HFFc6 (cell line): ENCODE data around the gene GRIP2. TPM values are rescaled to one million over a fixed set of nuclear protein-coding genes. Genes with fewer than 3 reads are reported as not detected.

Source experiments
- DNase-seq: peaks from one replicate; pipeline ENCODE4 v3.0.0-alpha.2; 2018
- H3K27ac Mint-ChIP-seq: 2 replicates; pipeline ENCODE4 v1.8.0; 2020; ENCODE audit warnings: mild to moderate bottlenecking, mixed read lengths
- H3K27me3 Mint-ChIP-seq: 2 replicates; pipeline ENCODE4 v1.8.0; 2021; ENCODE audit warnings: mild to moderate bottlenecking, moderate library complexity, mixed read lengths; ENCODE audit not compliant: insufficient read depth
- H3K36me3 Mint-ChIP-seq: 2 replicates; pipeline ENCODE4 v1.8.0; 2021; ENCODE audit warnings: low read depth, mixed read lengths
- H3K4me1 Mint-ChIP-seq: 2 replicates; pipeline ENCODE4 v1.8.0; 2020; ENCODE audit warnings: low read depth, mixed read lengths
- H3K4me3 Mint-ChIP-seq: 2 replicates; pipeline ENCODE4 v1.8.0; 2020; ENCODE audit warnings: mild to moderate bottlenecking, moderate library complexity, mixed read lengths
- H3K9me3 Mint-ChIP-seq: 2 replicates; pipeline ENCODE4 v1.8.0; 2020; ENCODE audit warnings: mild to moderate bottlenecking, mixed read lengths
- total RNA-seq, 6 experiments: library from RNA; stranded (reverse); fragmentation: NEBNext Ultra II Directional; extraction: Animal tissue kit (Norgen Biotek cat#: 25700); gene quantifications; 2 replicates in 1 of 6; 3 replicates in 5 of 6; pipeline ENCODE4 v1.2.3, GENCODE V29; 2021
- TF ChIP-seq, protein P1 (sequence below): fragments of 200-600 bp; sonication (generic); IDR thresholded peaks from 2 replicates; pipeline ENCODE4 v1.5.0; 2021; ENCODE audit warnings: antibody characterized with exemption, mild to moderate bottlenecking

The GRIP2 gene
- total RNA-seq, 6 experiments from 2014 or later: 0.05 to 0.25 (median 0.13) TPM; not detected in 2

DNA sequence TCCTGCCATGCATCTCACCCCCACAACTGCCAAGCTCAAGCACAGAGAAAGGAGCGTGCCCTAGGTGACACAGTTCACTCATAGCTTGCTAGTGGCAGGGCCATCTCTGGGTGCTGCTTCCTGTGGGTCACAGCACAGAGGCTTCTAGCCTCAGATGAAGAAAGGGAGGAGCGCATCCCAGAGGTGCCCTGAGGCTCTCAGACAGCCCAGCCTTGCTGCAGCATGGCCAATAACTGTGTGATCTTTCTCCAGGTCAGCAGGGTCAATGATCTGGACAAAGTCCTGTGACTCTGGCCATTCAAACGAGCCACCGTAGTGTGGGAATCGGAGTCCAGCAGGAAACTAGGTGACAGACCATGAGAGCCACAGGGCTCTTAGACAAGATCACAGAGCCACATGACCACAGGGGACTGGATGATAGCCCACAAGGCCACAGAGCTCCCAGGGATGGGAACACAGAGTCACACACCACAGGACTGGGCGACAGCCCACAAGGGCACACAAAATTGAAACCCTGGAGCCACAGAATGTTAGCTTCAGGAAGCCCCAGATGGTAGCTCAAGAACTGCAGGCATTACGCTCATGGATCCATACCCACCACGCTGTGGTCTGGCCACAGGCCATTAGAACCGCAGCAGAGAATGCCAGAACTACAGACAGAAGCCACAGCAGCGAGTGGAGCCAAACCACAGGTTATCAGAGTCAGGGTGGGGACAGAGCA is 25.9 kb upstream of the GRIP2 start:
- Mint-ChIP-seq H3K4me3 (no peak overlapping the region), H3K9me3 (no peaks in the 10 kb centered on the region), H3K27me3 (peaks cover 49% of the 10 kb centered on the region), H3K4me1 (peaks cover 24% of the 10 kb centered on the region), H3K36me3 (no peaks in the 10 kb centered on the region), H3K27ac (no peak overlapping the region)
- DNase-seq: peak; percentile 29
- TF ChIP-seq, protein P1, sequence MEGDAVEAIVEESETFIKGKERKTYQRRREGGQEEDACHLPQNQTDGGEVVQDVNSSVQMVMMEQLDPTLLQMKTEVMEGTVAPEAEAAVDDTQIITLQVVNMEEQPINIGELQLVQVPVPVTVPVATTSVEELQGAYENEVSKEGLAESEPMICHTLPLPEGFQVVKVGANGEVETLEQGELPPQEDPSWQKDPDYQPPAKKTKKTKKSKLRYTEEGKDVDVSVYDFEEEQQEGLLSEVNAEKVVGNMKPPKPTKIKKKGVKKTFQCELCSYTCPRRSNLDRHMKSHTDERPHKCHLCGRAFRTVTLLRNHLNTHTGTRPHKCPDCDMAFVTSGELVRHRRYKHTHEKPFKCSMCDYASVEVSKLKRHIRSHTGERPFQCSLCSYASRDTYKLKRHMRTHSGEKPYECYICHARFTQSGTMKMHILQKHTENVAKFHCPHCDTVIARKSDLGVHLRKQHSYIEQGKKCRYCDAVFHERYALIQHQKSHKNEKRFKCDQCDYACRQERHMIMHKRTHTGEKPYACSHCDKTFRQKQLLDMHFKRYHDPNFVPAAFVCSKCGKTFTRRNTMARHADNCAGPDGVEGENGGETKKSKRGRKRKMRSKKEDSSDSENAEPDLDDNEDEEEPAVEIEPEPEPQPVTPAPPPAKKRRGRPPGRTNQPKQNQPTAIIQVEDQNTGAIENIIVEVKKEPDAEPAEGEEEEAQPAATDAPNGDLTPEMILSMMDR: no peak

GRCh38 chr3:14564741-14565140 is 24.6 kb upstream of the GRIP2 start:
- peaks cover 42% of the 10 kb centered on the region for H3K27me3 Mint-ChIP-seq
- TF ChIP-seq, protein P1: no peak
- no peak overlapping the region for H3K27ac Mint-ChIP-seq
- H3K4me3 Mint-ChIP-seq: no peak overlapping the region
- no peaks in the 10 kb centered on the region for H3K9me3 Mint-ChIP-seq
- H3K36me3 Mint-ChIP-seq: no peaks in the 10 kb centered on the region
- DNase-seq: no peak
- H3K4me1 Mint-ChIP-seq: peaks cover 30% of the 10 kb centered on the region

- H3K4me1 Mint-ChIP-seq: peaks cover 30% of the 10 kb centered on the region
- H3K36me3 Mint-ChIP-seq: no peaks in the 10 kb centered on the region
- no peak overlapping the region for H3K27ac Mint-ChIP-seq
- H3K4me3 Mint-ChIP-seq: no peak overlapping the region
- TF ChIP-seq, protein P1: no peak
- no peaks in the 10 kb centered on the region for H3K9me3 Mint-ChIP-seq
- DNase-seq: no peak
- H3K27me3 Mint-ChIP-seq: peaks cover 43% of the 10 kb centered on the region
Measured at GRCh38 chr3:14563946-14564539, 23.9 kb upstream of the GRIP2 start.

DNA sequence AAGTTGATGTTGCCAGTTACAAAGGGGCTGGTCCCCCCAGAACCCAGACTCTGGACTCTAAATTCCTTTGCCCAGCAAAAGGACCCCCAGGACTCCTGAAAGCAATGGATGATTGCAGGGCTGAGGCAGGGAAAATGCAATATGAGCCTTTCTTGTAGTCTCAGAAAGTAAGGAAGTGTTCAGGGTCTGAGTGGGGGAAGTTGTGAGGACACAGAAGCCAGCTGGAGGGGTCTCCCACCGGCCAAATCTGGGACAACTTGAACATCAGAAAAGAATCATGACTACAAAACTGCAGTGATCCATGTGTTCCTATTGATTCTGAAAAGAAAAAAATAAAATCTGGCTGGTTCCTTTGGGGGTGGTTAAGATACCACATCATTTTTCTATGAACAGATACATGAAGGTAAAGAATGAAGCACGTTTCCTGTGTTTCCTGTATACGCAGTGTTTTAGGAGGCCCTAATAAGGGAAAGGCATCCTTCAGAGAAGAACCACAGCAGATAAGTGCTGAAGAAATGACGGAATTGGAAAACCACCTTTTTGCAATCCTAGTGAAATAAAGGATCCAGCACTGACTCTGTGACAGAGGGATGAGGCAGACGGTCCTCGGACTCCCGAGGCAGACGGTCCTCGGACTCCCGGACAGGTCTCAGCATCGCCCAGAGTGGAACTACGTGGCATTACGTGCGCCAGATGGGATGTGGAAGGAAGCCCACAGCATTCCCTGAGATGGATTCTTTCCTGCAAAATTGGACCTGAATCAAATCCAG is 22.2 kb upstream of the GRIP2 start:
- H3K4me3 Mint-ChIP-seq: no peak overlapping the region
- H3K27ac Mint-ChIP-seq: no peak overlapping the region
- H3K9me3 Mint-ChIP-seq: no peaks in the 10 kb centered on the region
- peaks cover 30% of the 10 kb centered on the region for H3K4me1 Mint-ChIP-seq
- DNase-seq: no peak
- no peaks in the 10 kb centered on the region for H3K36me3 Mint-ChIP-seq
- peaks cover 48% of the 10 kb centered on the region for H3K27me3 Mint-ChIP-seq
- TF ChIP-seq, protein P1: no peak

DNA sequence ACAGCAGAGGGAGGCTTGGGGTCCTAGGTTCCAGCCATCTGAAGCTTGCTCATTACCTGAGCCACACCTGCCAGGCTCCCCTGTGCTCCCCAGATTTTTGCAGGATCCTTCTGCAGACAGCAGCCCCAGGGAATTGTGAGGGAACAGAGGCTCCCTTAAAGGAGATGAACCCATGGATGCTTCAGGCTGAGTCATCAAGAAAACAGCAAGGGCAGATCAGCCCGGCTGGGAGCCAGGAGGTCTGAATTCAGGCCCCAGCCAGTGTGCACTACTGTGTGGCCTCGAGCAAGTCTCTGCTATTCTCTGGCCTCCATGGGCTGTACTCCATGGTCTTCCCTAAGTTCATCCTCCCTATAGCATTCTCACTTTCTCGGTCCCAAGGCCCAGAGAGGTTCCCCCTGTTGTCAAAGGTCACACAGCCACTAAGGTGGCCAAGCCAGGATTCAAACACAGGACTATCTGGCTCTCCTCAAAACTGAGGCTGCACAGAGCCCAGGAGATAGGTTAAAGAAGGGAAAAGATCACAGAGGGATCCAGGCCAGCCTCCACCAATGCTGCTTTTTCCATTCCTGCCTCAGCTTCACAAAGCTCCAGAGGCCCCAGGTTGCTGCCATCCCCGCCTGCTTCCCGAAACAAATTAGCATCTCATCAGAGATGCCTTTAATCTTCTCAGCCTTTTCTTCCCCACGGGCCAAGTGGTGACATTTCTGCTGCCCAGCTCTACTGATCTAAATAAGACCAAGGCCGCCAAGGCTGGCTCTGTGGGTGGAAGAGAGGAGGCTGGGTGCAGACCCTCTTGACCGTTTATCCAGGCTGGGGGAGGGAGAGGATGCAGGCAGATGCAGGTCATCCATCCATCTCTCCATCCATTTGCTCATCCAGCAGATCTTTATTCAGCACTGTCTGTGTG is 21.2 kb upstream of the GRIP2 start:
- peaks cover 48% of the 10 kb centered on the region for H3K27me3 Mint-ChIP-seq
- H3K4me1 Mint-ChIP-seq: peaks cover 29% of the 10 kb centered on the region

More for the DNA sequence above, 21.2 kb upstream of the GRIP2 start:
- Mint-ChIP-seq H3K36me3 (no peaks in the 10 kb centered on the region), H3K9me3 (no peaks in the 10 kb centered on the region), H3K4me3 (no peak overlapping the region), H3K27ac (no peak overlapping the region; the same call in 1 of the 2 replicates)
- DNase-seq: peak; percentile 56
- TF ChIP-seq, protein P1: no peak
